T-helper 9 cell (primary cell): ENCODE measurements around the gene RWDD1.

Experiments
- DNase-seq: peaks from one replicate; pipeline ENCODE4 v3.0.0-alpha.2; 2020
- total RNA-seq, 2 donors: gene quantifications; one replicate each; lab custom pipeline; 2026; lab: John Stamatoyannopoulos, UW

The RWDD1 gene, protein sequence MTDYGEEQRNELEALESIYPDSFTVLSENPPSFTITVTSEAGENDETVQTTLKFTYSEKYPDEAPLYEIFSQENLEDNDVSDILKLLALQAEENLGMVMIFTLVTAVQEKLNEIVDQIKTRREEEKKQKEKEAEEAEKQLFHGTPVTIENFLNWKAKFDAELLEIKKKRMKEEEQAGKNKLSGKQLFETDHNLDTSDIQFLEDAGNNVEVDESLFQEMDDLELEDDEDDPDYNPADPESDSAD
- total RNA-seq, result 52.1 to 65.6 reads per million in 2 donors

DNA sequence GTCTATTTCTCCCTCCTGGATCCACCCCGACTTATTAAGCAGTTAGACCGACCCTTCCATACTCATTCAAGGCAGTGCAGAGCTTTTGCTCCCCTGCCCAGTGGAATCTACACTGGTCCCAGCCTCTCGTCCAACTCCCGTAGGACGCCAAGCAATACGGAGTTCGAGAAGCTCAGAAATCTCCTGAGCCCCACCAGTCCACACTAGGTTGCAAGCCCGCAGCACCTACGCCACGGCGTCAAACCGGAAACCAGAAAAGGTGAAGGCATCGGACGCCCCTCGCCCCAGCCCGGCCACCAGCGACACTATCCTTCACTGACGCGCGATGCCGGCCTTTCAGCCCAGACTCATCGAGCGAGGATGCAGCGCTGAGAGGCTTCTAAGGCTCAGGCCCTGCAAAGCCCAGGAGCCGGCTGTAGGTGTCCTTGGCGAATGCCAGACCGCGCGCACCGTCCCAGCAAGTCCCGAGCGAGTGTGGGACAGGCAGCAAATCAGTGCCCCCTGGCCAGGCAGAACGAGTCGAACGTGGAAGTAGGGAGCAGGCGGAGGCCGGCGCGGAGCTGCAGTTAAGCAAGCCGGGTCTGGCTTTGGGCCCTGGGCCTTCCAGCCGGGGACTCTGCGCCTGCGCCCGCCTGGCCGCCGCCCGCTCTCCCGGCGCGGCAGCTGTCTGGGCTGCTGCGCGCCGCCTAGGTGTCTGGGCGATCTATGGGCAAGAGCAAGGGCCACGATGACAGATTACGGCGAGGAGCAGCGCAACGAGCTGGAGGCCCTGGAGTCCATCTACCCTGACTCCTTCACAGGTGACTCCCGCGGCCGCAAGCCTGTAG is at the start of gene RWDD1:
Gene RWDD1 (plus strand): TSS at position 649 of the 827 bp plus-strand sequence. CDS start 79 bp downstream, at position 728.
- DNase-seq, result peak; percentile 95

DNA sequence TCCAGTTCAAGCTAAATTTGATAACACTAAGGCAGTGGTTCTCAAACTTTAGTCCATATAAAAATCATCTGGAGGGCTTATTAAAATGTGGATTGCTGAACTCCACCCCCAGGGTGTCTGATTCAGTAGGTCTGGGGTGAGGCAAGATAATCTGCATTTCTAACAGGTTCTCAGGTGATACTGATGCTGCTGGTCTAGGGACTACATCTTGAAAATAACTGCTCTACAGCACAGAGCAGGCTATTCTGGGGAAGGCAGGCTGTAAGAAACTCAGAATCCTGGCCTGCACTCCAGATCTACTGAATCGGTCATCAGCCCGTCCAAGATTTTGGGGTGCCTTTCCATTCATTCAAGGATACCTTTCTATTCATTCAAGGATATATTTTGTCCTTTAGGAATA is 48.4 kb upstream of the RWDD1 start:
- no peak for DNase-seq

DNA sequence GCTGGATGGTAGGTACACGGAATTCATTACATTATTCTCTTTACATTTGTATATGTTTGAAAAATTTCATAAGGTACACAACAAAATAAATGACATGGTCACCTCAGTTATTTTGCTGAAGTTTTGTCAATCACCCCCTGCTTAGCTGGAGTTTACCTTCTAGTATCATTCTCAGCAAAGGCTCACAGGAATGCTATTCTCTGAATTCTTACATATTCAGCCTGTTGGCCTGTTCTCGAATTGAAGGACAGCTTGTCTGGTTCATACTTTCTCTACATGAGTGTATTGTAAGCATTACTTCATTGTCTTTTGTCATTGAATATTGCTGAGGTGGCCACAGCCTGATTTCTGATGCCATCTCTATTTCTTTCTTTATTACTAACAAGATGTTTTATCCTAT is 47.1 kb upstream of the RWDD1 start:
- DNase-seq, result no peak

DNA sequence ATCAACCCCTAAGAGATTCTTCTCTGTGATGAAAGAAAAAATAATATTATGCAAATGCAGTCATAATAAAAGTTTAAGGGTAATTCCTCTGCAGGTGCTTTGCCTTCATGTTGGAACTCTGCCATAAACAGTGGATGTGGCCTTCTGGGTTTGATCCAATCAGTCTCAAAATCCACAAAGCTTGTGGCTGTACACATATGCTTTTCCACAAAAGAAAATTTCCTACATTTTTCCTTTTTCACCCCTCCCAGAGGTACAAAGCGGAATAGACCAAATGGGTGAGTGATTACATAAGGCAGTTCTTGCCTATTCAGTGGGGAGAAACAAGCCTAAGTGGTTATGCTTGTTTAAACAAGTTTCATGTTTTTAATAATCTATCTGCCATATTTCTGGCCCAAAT is 43.2 kb upstream of the RWDD1 start:
- no peak for DNase-seq

DNA sequence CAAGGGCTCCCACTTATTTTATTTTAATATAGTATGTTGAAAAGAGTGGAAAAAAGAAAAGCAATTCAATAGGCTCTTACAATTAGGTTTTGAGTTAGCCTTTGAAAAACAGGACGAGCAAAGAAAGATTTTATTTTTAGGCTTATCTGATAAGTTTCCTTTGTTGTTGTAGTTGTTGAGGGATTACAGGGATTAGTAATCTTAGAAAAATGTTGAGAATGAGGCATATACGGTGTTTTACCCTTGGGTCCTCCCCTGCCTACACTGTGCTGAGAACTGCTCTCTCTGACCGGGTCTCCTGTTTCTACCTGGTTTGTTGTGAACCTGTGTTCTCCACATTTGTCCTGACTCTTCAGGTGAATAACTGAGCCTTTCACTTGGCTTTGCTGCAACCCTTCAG is 42.5 kb upstream of the RWDD1 start:
- no peak for DNase-seq

DNA sequence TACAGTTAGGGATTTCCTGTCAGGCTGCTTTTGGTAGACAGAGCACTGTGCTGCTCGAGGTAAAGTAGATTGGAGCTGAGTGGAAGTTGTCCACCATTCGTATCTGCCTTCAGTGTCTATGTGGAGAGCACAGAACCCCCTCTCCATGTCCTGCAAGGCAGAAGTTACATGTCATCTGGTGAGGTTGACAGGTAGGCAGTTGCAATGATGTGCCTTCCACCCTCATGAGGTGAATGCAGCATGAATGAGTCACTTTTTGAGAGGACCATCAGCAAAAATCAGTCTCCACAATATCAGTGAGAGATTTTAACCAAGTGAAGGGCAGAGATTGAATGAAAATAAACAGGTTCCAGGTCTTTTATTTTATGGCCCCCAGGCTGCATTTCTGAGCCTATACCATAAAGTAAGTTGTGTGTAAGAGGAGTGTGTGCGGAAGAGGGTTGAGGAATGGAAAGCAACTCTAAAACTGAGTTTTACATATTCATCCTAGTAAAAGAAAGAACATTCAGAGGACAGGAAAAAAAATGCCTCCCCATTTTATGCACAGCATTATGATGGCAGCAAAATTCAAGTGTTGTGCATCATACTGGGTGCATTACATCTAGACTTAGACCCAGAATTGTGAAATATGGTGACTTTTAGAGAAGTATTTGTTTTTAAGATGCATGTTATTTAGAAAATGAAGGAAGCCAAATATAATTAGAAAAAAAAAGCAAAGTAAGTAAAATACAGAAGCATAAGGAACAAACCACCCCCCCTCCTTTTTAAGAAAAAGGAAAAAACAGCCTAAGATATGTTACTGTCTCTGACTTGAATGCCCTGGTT is 41.6 kb upstream of the RWDD1 start:
- no peak for DNase-seq

DNA sequence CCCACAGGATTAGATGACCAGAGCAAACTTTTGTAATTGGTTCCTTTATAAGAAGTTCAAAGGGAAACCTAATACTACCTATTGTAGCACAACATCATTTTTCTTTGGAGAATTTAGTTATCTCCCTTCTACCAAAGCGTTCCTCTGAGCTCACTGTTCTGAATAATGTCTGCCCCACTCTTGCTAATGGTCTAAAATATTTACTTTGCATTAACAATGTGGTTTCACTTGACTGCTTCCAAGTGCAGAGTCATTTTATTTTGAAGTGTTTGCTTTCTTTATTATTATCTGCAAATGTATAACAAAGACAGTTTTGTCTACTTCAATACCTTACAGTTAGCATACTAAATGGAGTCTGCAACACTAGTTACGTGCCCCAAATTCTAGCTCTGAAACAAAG is 40.9 kb upstream of the RWDD1 start:
- DNase-seq, result no peak

DNA sequence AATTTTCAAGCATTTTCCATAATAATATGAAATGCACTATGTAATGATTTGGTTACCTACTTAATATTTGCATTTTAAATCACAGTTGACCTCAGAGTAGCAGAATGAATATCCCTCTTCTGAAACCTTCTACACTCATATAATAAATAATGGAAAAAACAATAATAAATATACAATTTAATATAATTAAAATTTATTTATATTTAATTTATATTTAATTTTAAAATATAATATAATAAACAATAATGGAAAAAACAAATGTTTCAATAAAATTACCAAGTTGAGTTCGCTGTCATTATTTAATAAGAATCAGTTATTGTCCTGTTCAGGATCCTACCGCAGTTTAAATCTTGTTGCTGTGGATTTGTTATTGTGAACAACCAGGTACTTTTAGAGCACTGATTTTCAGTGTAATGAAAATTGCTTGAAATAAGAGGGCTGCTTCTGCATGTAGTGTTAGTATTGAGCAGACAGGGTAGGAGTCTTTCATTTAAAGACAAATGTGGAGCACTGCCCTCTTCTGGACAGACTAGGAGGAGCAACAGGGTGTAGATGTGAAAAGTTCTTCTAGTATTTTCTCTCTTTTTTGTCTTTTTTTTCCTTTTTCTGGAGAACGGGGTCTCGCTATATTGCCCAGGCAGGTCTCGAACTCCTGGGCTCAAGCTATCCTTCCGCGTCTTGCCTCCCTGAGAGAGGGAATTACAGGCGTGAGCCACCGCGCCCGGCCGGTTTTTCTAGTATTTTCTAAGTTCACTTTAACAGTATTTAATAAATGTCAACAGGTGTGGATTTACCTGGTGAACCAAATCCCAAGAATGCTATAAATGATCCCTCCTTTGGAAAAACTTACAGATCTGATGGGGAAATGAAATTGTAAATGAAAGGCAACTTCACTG is 39.4 kb upstream of the RWDD1 start:
- DNase-seq, result peak; percentile 48

DNA sequence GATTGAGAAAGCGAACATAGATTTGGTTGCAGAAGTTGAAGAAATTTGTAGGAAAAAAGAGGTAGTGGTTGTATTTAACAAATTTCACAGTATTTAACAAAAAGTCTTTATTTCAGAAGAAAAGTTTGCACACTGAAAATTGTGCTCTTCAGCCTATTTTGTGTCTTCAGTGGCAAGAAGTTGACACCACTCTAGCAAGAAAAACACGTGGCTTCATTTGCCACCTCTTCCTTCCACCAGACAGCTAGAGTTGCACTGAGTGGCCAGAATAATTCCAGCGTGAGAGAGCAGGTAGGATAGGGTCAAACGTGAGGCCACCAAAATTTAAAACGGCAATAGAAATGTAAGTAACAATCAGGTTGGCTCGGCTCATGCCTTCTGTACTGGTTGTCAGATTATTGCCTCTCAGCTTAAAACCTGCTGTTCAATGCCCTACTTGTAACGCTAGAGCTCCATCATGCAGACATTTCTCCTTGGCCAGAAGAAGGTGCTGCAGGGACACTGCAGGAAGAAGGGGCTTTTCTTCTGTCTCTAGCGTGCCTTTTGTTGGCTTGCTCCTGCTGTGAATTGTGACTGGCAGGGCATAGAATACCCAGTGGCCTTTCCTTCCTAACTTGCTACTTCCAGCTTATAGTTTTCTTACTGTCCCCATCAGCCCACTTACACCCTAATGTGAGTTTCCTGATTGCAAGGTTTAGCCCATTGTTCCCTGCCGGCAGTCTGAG is 37.9 kb upstream of the RWDD1 start:
- no peak for DNase-seq

DNA sequence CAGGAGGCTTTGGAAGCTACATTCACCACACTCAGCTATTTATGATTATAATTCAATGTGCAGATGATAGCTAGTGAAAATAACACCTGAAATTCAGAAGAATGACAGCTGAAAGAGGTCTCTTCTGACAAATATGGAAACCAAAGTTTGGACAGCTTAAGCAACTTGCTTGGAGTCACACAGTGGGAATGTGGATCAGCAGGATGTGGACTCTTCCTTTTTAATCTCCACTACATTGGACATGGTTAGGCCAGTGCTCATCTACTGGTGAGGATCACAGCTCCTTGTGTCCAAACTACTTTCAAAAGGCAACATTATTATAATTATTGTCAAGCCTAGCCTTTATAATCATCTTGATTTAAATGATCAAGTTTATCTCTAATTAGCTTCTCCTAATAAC is 36.2 kb upstream of the RWDD1 start:
- no peak for DNase-seq

DNA sequence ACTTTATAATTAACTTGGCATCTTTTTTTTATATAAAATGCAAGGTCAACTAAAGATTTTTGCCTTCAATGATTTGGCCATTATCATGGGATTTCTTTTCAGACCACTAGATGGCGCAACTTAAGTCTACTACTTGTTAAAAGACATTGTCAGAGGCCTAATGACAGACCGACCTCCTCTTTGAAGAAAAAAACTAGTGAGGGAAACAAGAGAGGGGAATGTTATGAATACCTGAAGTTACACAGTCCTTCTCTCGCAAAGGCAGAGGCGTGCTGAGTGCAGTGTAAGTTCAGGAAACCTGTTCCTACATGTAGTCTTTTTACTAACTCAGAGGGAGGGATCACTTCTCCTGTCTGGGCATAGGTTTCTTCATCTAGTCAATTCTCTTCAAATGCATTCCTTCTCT is 35.1 kb upstream of the RWDD1 start:
- DNase-seq, result no peak

DNA sequence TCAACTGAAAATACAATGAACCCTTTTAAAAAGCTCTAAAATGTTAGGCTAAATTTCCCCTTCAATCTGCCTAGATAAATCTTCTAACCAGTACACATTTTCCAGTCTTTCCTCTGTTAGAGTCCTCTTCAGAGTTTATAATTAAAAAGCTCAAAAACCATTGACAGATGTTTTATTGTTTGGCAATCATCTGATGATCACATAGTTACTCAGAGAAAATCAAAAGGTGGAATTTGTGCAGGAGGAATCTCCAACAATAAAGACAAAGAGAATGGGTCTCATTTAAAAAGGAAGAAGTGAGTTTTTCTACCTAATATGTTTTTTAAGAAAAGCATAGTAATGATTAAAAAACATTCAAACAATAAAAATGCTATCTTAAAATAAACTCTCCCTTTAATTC is 28.9 kb upstream of the RWDD1 start:
- DNase-seq, result no peak

DNA sequence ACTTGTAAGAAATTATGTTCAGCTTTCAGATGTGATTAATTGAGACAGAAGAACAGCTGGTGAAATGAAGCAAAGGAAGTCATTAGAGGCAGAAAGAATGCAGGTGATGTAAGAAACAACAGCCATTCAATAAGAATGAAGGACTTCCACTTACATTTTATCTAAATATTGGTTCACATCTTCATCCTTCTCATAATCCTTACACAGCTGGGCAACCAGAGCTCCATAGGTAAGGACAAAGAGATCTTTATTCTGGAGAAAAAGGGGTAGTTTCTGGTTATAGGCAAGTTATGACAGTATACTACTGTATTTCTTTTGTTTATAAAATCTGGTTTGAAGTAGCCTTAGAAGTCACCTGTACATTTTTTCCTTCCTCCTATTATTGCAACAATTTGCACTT is 28.2 kb upstream of the RWDD1 start:
- no peak for DNase-seq

DNA sequence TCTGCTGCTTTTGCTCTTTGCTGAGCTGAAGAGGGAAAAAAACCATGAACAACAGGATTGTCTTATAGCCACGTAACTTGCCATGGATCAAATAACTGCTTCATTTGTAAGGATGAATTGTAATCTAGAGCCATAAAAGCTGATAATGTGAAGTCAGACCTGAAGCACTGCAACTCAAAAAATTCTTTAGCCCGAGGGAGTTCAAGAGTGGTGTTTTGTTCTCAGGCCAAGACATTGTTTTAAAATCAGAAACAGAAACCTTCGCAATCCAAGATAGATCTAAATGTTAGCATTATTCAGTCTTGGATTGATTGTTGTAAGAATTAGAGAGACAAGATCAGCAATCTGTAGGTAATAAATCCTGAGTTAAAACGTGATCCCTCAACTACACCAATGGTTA is 25.7 kb upstream of the RWDD1 start, which contains the start of gene TRAPPC3L:
Gene TRAPPC3L (minus strand): TSS at position 34 of the 400 bp plus-strand sequence. CDS start 170 bp downstream, outside the sequence.
- DNase-seq, result no peak

DNA sequence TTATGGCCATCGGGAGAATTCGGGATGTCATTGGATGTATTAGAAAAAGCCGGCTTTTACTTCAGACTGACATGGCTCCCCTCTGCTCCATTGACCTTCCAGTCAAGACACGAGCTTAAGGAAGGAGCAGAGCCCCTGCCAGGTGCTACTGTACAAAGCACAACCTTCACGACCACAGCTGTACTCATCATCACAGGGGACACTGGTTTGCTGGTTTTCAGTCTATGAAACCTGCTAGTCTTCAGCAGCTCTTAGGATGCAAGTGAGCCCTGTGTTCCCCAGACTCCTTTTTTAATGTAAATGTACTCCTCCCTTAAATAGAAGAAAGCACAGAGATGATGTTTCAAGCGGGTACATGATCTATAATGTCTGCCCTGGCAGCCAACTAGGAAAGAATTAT is 23.9 kb upstream of the RWDD1 start:
- no peak for DNase-seq

DNA sequence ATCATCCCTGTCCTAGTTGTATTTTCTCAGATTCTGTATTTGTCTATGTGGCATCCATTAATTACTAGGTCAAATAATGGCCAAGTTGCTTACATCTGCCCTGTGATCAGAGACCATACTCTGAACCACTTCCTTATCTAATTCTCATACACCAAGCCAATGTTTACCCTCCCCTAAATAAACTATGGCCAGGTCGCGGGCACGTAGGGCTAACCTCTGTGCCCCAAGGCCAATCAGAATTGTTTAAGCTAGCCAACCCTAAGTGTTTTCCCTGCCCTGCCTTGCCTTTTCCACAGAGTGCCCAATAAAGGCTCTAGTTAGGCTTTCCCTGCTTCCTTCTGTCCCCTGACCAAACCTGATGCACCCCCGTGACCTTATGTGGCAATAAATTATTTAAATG is 20.5 kb upstream of the RWDD1 start:
- no peak for DNase-seq

DNA sequence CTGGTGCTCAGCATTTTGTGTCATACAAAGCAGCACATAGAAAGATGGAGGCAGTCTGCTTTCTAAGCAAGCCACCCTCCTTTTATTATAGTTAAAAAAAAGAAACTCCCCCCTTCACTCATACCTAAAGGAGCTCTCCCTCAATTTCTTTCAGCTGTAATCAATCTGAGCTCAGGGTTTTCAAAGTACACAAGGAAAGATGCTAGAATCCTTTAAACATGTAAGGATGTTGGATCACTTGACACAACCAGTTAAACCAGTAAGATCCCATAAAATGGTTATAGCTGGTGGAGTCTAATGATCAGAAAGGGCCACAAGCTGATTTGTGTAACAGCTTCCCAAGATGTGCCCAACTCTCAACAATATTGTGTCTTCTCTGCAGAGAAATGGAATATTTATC is 17.9 kb upstream of the RWDD1 start, which contains the start of gene CALHM4:
Gene CALHM4 (plus strand): TSS at position 301 of the 400 bp plus-strand sequence. CDS start 43 bp downstream, at position 344.
- DNase-seq, result no peak

DNA sequence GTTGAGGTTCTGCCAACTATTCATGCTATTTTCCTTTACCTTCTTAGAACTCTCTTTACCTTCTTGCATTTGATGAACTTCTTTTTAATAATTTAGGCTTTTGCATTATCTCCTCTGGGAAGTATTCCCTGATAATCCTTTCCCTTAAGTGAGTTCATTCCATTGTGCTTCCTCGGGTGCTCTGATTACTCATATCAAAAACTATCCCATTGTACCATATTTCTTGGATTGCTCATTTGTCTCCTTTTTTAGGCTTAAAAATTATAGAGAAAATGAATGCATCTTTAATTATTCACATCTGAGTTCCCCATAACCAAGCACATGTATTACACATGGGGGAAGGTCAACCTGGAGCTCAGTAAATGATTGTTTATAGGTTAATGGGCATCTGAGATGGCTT is 15.2 kb upstream of the RWDD1 start:
- no peak for DNase-seq

DNA sequence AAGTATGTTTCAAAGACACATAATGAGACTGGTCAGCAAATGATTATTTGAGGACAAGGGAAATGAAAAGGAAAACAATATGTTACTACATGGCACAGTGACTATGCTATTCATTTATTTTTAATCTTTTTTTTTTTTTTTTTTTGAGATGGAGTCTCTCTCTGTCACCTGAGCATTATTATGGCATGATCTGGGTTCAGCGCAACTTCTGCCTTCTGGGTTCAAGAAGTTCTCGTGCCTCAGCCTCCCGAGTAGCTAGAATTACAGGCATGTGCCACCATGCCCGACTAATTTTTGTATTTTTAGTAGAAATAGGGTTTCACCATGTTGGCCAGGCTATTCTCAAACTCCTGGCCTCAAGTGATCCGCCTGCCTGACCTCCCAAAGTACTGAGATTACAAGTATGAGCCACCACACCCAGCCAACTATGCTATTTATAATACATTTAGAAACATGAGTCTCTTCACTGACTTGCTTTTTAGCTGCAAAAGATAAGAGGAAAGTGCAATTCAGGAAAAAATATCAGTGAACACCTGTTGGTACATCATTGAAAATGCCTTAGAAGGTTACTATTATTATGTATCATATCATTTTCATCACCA is 14.4 kb upstream of the RWDD1 start:
- DNase-seq, result no peak

DNA sequence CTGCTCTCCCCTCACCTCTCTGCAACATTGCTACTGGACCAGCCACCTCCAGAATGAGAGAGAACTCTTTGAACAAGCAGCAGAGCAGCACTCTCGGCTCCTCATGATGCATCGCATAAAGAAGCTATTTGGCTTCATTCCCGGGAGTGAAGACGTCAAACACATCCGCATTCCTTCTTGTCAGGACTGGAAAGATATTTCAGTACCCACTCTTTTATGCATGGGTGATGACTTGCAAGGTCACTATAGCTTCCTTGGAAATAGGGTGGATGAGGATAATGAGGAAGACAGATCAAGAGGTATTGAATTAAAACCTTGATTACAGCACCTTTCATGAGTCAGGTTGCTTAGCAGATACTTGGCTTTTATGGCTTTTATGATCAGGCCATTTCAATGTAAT is 13.4 kb upstream of the RWDD1 start:
- no peak for DNase-seq

DNA sequence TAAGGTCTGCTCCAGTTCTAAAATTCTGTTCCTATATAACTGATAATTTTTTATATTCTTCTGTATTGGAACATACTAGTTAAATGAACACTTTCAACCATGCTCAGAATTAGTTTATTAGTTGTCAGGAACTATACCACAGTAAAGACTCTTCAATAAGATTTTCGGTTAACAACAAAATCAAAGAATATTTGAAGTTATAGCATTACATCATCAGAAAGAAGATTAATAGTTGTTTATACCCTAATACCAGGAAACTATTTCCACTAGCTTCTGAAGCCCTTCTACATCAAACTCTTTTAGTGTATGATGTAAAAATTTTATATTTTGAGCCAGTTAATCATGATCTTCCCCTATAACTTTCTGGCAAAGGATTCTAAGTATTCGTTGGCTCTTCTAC is 11.2 kb upstream of the RWDD1 start:
- no peak for DNase-seq
